ENCODE data around the gene SREBF1. TPM values are rescaled to one million over a fixed set of nuclear protein-coding genes. Genes with fewer than 3 reads are reported as not detected.
A peak's percentile ranks its signal among the peaks of the same experiment; 100 is the strongest.

The SREBF1 gene
- 115 and 133 TPM in 2 replicates for total RNA-seq

DNA sequence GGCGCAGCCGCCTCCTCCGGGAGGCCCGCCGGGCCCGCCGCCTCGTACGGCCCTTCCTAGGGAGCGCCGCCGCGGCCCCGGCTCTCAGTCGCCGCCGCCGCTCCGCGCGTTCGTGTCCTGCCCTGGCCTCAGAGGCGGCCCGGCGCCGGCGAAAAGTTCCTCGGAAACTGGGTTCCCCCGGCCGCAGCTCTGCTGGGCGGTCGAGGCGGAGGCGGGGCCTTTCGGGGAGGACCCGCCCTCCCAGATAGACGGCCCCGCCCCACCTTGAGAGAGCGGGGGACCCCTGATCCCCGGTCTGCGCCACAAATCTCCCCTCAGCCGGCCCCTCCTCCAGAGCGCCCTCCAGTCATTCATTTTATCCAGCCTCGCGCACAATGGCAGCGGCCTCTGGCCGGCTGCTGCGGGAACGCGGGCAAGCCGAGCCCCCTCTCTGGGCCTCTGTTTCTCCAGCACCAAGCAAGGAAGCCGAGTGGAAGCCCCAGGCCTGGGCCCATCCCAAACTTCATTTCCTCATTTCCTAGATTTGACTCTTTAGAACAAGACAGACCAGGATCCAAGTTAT is at the start of gene SREBF1:
SREBF1 (minus strand) TSS at position 169 of the 562 bp plus-strand sequence. CDS start 169 bp downstream, outside the sequence.
- H2AFZ ChIP-seq (ENCODE audit: low read length) = peak within 1 kb of the TSS; percentile 78
- H3K4me3 ChIP-seq (ENCODE audit: insufficient read depth, low read length) = peak within 1 kb of the TSS; percentile 84
- DNase-seq (ENCODE audit: insufficient read length, low spot score, missing footprints) = peak; percentile 96
- peak within 1 kb of the TSS; percentile 88 for H3K4me2 ChIP-seq (ENCODE audit: insufficient read depth, low read length)
- peaks cover 5% of the 10 kb centered on the region for H4K20me1 ChIP-seq (ENCODE audit: insufficient read depth, low read length)
- H3K79me2 ChIP-seq (ENCODE audit: insufficient read depth, low read length) = peaks cover 32% of the 10 kb centered on the region
- H3K36me3 ChIP-seq (ENCODE audit: insufficient read depth, low read length) = no peaks in the 10 kb centered on the region
- H3K4me1 ChIP-seq (ENCODE audit: insufficient read depth, low read length) = peaks cover 51% of the 10 kb centered on the region
- H3K27ac ChIP-seq (ENCODE audit: low read depth, low read length) = peak within 1 kb of the TSS; percentile 95
- TF ChIP-seq, protein P1, sequence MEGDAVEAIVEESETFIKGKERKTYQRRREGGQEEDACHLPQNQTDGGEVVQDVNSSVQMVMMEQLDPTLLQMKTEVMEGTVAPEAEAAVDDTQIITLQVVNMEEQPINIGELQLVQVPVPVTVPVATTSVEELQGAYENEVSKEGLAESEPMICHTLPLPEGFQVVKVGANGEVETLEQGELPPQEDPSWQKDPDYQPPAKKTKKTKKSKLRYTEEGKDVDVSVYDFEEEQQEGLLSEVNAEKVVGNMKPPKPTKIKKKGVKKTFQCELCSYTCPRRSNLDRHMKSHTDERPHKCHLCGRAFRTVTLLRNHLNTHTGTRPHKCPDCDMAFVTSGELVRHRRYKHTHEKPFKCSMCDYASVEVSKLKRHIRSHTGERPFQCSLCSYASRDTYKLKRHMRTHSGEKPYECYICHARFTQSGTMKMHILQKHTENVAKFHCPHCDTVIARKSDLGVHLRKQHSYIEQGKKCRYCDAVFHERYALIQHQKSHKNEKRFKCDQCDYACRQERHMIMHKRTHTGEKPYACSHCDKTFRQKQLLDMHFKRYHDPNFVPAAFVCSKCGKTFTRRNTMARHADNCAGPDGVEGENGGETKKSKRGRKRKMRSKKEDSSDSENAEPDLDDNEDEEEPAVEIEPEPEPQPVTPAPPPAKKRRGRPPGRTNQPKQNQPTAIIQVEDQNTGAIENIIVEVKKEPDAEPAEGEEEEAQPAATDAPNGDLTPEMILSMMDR (IDR thresholded peaks at IDR 0.05; ENCODE audit: extremely low read depth, low read depth, low read length) = no peak
- no peaks in the 10 kb centered on the region for H3K27me3 ChIP-seq (ENCODE audit: insufficient read depth, low read length)
- H3K9me3 ChIP-seq (ENCODE audit: low read depth, low read length) = no peaks in the 10 kb centered on the region

DNA sequence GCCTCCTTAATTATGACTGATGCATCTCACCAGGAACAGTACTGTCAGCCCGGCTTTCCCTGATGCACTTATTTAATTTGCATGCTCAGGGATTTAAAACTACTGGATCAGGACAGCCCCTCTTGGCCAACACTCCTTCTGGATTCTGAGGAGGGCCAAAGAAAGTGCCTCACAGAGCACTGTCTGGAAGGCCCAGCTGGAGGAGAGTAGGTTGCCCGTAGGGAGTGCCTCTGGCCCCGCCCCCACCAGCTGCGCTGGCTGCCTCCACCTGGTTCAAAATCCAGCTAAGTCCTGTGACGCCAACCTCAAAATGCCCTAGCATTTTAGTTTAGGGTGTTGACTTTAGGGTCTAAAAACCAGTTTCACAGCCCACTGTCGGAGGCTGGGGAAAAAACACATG is 49.4 kb upstream of the SREBF1 start:
- no peaks in the 10 kb centered on the region for H3K79me2 ChIP-seq (ENCODE audit: insufficient read depth, low read length)
- H3K36me3 ChIP-seq (ENCODE audit: insufficient read depth, low read length) = peaks cover 41% of the 10 kb centered on the region
- no peak overlapping the region for H3K4me2 ChIP-seq (ENCODE audit: insufficient read depth, low read length)
- H3K9me3 ChIP-seq (ENCODE audit: low read depth, low read length) = no peaks in the 10 kb centered on the region
- H3K27me3 ChIP-seq (ENCODE audit: insufficient read depth, low read length) = no peaks in the 10 kb centered on the region
- no peak overlapping the region for H3K4me3 ChIP-seq (ENCODE audit: insufficient read depth, low read length)
- H2AFZ ChIP-seq (ENCODE audit: low read length) = no peak overlapping the region
- H4K20me1 ChIP-seq (ENCODE audit: insufficient read depth, low read length) = peaks cover 10% of the 10 kb centered on the region
- peak; percentile 18 for DNase-seq (ENCODE audit: insufficient read length, low spot score, missing footprints)
- H3K27ac ChIP-seq (ENCODE audit: low read depth, low read length) = no peak overlapping the region
- TF ChIP-seq, protein P1 (IDR thresholded peaks at IDR 0.05; ENCODE audit: extremely low read depth, low read depth, low read length) = no peak
- peaks cover 13% of the 10 kb centered on the region for H3K4me1 ChIP-seq (ENCODE audit: insufficient read depth, low read length)

DNA sequence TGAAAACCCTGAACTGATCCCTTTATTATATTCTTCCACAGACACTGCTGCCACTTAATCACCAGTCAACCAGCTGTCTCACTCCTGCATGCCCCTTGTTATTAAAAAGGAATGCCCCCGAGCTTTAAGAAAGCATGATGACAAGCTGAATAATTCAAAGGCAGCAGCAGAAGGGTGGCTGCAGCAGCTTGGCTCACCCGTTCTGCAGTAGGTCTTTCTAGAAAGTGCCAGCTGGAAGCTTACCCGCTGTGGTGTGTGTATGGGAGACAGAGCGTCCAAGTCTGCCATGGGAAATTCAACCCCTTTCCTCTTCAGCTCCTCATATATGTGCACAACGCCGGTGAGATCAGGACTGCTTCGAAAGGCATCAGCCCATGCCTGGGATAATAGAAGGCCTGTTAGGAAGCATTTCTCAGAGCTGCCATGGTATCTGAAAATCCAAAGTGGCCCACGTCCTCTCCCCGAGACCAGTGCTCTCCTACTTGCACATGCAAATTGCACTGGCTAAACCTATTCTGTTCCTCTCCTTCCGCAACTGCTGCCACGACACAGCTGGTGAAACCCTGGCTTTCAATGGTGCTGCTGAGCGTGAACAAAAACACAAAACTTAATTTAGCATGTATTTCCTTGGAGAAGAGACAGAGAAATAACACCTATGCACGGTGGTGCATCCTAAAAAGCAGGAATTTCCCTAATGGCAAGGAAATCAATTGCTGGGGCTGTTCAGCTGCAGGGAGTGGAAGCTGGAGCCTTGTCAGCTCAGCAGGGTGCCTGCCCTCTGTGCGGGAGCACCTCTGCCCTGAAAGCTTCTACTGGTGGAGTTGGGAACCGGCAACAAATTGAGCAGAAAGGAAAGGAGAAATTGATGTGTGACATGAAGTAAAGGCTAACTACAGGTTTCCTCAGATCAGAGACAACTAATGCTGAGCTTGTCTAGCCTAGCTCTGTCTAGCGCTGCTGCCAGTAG is 47.9 kb upstream of the SREBF1 start:
- no peaks in the 10 kb centered on the region for H3K79me2 ChIP-seq (ENCODE audit: insufficient read depth, low read length)
- H2AFZ ChIP-seq (ENCODE audit: low read length) = no peak overlapping the region
- H3K9me3 ChIP-seq (ENCODE audit: low read depth, low read length) = no peaks in the 10 kb centered on the region
- H4K20me1 ChIP-seq (ENCODE audit: insufficient read depth, low read length) = peaks cover 9% of the 10 kb centered on the region
- peaks cover 13% of the 10 kb centered on the region for H3K4me1 ChIP-seq (ENCODE audit: insufficient read depth, low read length)
- peaks cover 38% of the 10 kb centered on the region for H3K36me3 ChIP-seq (ENCODE audit: insufficient read depth, low read length)
- H3K27me3 ChIP-seq (ENCODE audit: insufficient read depth, low read length) = no peaks in the 10 kb centered on the region
- TF ChIP-seq, protein P1 (IDR thresholded peaks at IDR 0.05; ENCODE audit: extremely low read depth, low read depth, low read length) = no peak
- H3K4me3 ChIP-seq (ENCODE audit: insufficient read depth, low read length) = no peak overlapping the region
- peak; percentile 68 for DNase-seq (ENCODE audit: insufficient read length, low spot score, missing footprints)
- H3K27ac ChIP-seq (ENCODE audit: low read depth, low read length) = no peak overlapping the region
- no peak overlapping the region for H3K4me2 ChIP-seq (ENCODE audit: insufficient read depth, low read length)

DNA sequence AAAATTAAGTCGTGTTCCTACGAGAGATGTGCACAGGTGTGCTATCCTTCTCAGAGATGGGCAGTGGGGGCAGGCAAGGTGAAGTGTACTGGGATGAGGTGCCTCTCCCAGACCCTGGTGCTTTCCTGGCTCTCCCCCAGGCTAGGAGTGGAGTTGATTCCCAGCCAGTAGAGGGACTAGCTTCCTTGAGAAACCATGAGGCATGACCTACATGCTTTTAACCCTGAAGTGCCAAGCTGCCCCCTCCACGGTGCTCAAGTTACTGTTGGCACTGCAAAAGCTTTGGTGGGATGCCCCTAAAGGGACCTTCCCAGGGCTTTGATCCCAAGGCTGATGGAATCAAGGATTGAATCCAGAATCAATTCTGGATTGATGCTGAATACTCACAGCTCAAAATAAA is 47.0 kb upstream of the SREBF1 start:
- H3K36me3 ChIP-seq (ENCODE audit: insufficient read depth, low read length) = peaks cover 46% of the 10 kb centered on the region
- H3K4me3 ChIP-seq (ENCODE audit: insufficient read depth, low read length) = no peak overlapping the region
- H3K27ac ChIP-seq (ENCODE audit: low read depth, low read length) = no peak overlapping the region
- H3K4me1 ChIP-seq (ENCODE audit: insufficient read depth, low read length) = peaks cover 9% of the 10 kb centered on the region
- no peak overlapping the region for H2AFZ ChIP-seq (ENCODE audit: low read length)
- H3K9me3 ChIP-seq (ENCODE audit: low read depth, low read length) = no peaks in the 10 kb centered on the region
- peaks cover 11% of the 10 kb centered on the region for H4K20me1 ChIP-seq (ENCODE audit: insufficient read depth, low read length)
- H3K27me3 ChIP-seq (ENCODE audit: insufficient read depth, low read length) = no peaks in the 10 kb centered on the region
- DNase-seq (ENCODE audit: insufficient read length, low spot score, missing footprints) = peak; percentile 58
- H3K4me2 ChIP-seq (ENCODE audit: insufficient read depth, low read length) = no peak overlapping the region
- TF ChIP-seq, protein P1 (IDR thresholded peaks at IDR 0.05; ENCODE audit: extremely low read depth, low read depth, low read length) = no peak
- H3K79me2 ChIP-seq (ENCODE audit: insufficient read depth, low read length) = no peaks in the 10 kb centered on the region

All from osteoblast (primary cell).